Measurements from ENCODE around the gene BTG2. TPM values are rescaled to one million over a fixed set of nuclear protein-coding genes. Genes with fewer than 3 reads are reported as not detected.

BTG2 gene
- total RNA-seq, 1 experiment from 2014 or later: 2.9 TPM

GRCh38 chr1:203291201-203292096 is 13.9 kb upstream of the BTG2 start:
- Histone ChIP-seq H3K9me3 (ENCODE audit: control insufficient read depth, low read depth, low read length) (no peaks in the 10 kb centered on the region), H2AK5ac (ENCODE audit: insufficient read length, low read length) (no peak overlapping the region), H3K18ac (ENCODE audit: insufficient read length, low read depth, low read length) (peak overlapping the region; percentile 84), H2BK15ac (ENCODE audit: low read depth, low read length) (no peak overlapping the region), H2BK5ac (ENCODE audit: insufficient read length, low read length) (no peak overlapping the region), H3K4ac (ENCODE audit: low read depth, low read length) (no peak overlapping the region), H3K14ac (ENCODE audit: insufficient read depth, low read length) (peak overlapping the region; percentile 87; the same call in 1 of the 2 replicates), H3K4me1 (ENCODE audit: insufficient read depth, low read length) (peaks cover 10% of the 10 kb centered on the region; the same call in 1 of the 2 replicates), H4K5ac (ENCODE audit: insufficient read length, low read depth, low read length) (no peak overlapping the region), H3K56ac (ENCODE audit: insufficient read length, low read depth, low read length) (no peak overlapping the region), H3K4me2 (ENCODE audit: insufficient read depth, insufficient read length, low read length) (peak overlapping the region; percentile 48), H4K8ac (replicated peaks; ENCODE audit: insufficient read length, low read depth, low read length) (no peak overlapping the region), H2BK120ac (ENCODE audit: low read depth, low read length, poor library complexity, severe bottlenecking) (no peak overlapping the region), H3K79me2 (ENCODE audit: insufficient read depth, low read length) (no peaks in the 10 kb centered on the region), H3K23me2 (ENCODE audit: insufficient read length, low read depth, low read length, poor library complexity, severe bottlenecking) (peaks cover 2% of the 10 kb centered on the region), H2AFZ (ENCODE audit: low read length) (no peak overlapping the region), H3T11ph (ENCODE audit: low read length) (no peak overlapping the region), H4K20me1 (ENCODE audit: control insufficient read depth, insufficient read depth, insufficient read length) (no peaks in the 10 kb centered on the region), H2BK20ac (ENCODE audit: low read depth, low read length, poor library complexity, severe bottlenecking) (no peak overlapping the region), H3K9ac (ENCODE audit: extremely low read depth, insufficient read length, low read length) (no peak overlapping the region), H3K27ac (ENCODE audit: insufficient read length, low read depth, low read length) (no peak overlapping the region), H3K79me1 (ENCODE audit: insufficient read depth, low read depth, low read length, poor library complexity, severe bottlenecking) (no peaks in the 10 kb centered on the region), H2BK12ac (ENCODE audit: insufficient read length, low read depth, low read length) (peak overlapping the region; percentile 77), H3K27me3 (ENCODE audit: insufficient read depth, low read length) (peaks cover 6% of the 10 kb centered on the region; the same call in 1 of the 2 replicates), H3K23ac (ENCODE audit: insufficient read length, low read depth, low read length) (no peak overlapping the region), H4K91ac (ENCODE audit: insufficient read length, low read depth, low read length) (peak overlapping the region; percentile 4)
- Mint-ChIP-seq H3K27me3 (ENCODE audit: low read depth) (peaks cover 89% of the 10 kb centered on the region), H3K4me1 (peaks cover 49 to 54% of the 10 kb centered on the region in 2 experiments), H3K36me3 (ENCODE audit: insufficient read depth in 1 of 3, low read depth in 3 of 3) (no peaks in the 10 kb centered on the region), H3K27ac (peak overlapping the region in 2 of 3 experiments; percentile 80 to 93; a peak in 3 of 7 replicates), H3K9me3 (no peaks in the 10 kb centered on the region; a peak in 1 of 5 replicates), H3K4me3 (peak overlapping the region; percentile 49 to 70; a peak in 3 of 5 replicates)
- no peak for TF ChIP-seq CTCF (conservative IDR thresholded peaks at IDR 0.05)
- no peak for DNase-seq
- WGBS (ENCODE audit: extremely low coverage, insufficient read length, low lambda C conversion rate): no CpG with 5 or more reads among the region's 17 CpGs
